Psoas muscle (tissue), 8 donors: Measurements from ENCODE around the gene ALDH1A2. TPM values are rescaled to one million over a fixed set of nuclear protein-coding genes. Genes with fewer than 3 reads are reported as not detected.

Source experiments
- ATAC-seq, 4 donors: fragments of 200-7000 bp; cut with Tn5 transposase; one replicate each; pipeline ENCODE4 v1.9.1; 2020; ENCODE audit warnings: moderate library complexity in 3 of 4, mild to moderate bottlenecking in 2 of 4
- DNase-seq, 2 donors: peaks; one replicate each; pipeline ENCODE4 v3.0.0-alpha.2; 2020
- H3K27ac ChIP-seq: fragments of 200-600 bp; one replicate; pipeline ENCODE4 v1.8.0; 2022
- H3K27me3 ChIP-seq, 3 donors: fragments of 200-600 bp in 1 of 3; one replicate each; pipeline versions ENCODE4 v1.6.1 to v1.8.0; 2013 to 2022; ENCODE audit warnings: low read length in 2 of 3, mild to moderate bottlenecking in 2 of 3, moderate library complexity in 1 of 3; ENCODE audit not compliant: insufficient read depth in 3 of 3
- H3K36me3 ChIP-seq, 2 donors: fragments of 200-600 bp in 1 of 2; one replicate each; pipeline versions ENCODE4 v1.6.1 to v1.8.0; 2013 to 2022; ENCODE audit warnings: low read depth in 1 of 2, mild to moderate bottlenecking in 1 of 2, moderate library complexity in 1 of 2; ENCODE audit not compliant: insufficient read depth in 1 of 2
- H3K4me1 ChIP-seq: fragments of 200-600 bp; one replicate; pipeline ENCODE4 v1.8.0; 2022
- H3K4me3 ChIP-seq: fragments of 200-600 bp; one replicate; pipeline ENCODE4 v1.8.0; 2022; ENCODE audit warnings: mild to moderate bottlenecking
- H3K9me3 ChIP-seq: fragments of 200-600 bp; one replicate; pipeline ENCODE4 v1.8.0; 2022
- WGBS, 3 donors: extraction: QIAGEN DNeasy Blood & Tissue Kit; methylation state at CpG; one replicate each; pipeline versions ENCODE4 v1.1.6 to v1.1.7; 2013; 5-methylcytosine and 5-hydroxymethylcytosine counted together
- intact Hi-C, 2 donors: fragments of 100-400 bp; cut with DNase I; formaldehyde crosslinking; loops; one replicate each; pipeline versions ENCODE4 v1.11.0 to v1.14.2; 2022
- polyA plus RNA-seq, 3 donors: library from polyadenylated mRNA; stranded (reverse); fragments of 200-250 nt; gene quantifications; one replicate each; pipeline ENCODE4 v1.2.3, GENCODE V29; 2013
- total RNA-seq, 4 donors: library from RNA; stranded (reverse); fragmentation: NEBNext Ultra II Directional in 2 of 4; extraction: Animal tissue kit (Norgen Biotek cat#: 25700) in 2 of 4; gene quantifications; one replicate each; pipeline versions ENCODE4 v1.2.1 to v1.2.4, GENCODE V29; 2021 to 2023
- TF ChIP-seq, protein P1 (sequence below): fragments of 200-600 bp; IDR thresholded peaks from one replicate; pipeline ENCODE4 v1.8.0; 2022; ENCODE audit warnings: antibody characterized with exemption
- donor health status: healthy with polysubstance abuse.
- donor health status: DM: no; HTN: no; CAD: no; lungs with moderate emphysema.
- donor health status: Bipolar disorder and iron deficiency.
- donor health status: healthy.
- donor health status: DM: yes; HTN: yes; CAD: no.
- donor health status: DM: no; HTN: no; CAD: no.
- donor health status: DM: no; HTN: no; CAD: no.
- donor health status: DM: yes; HTN: yes; CAD: no.

Gene ALDH1A2
- total and polyA plus RNA-seq, 7 donors, result 0.74 to 4.7 (median 2.5) TPM

DNA sequence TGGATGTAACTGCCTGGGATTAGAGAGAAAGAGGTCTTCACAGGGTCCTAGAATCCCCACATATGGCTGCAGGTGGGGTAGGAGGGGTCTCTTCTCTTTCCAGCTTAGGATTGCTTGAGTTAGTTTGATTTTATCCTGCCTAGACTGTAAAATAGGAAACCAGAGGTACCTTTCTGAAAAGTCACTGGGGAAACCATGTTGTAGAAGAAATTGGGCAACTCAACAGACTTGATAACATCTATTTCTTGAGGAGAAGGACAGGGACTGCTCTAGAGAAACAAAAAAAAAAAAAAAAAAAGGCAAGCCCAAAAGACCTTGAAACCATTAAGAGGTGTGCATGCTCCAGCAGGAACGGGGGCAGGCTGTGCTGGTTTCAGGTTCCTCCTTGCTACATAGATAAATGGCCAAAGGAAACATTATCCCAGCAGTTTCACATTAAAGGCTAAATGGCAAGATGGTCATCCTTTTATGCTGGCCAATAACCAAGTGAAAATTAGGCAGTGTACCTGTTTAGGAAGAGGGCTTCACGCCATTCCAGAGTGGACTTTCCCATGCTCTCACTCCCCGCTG, 116.1 kb downstream of the ALDH1A2 start:
- Histone ChIP-seq H3K36me3 (no peaks in the 10 kb centered on the region), H3K9me3 (no peaks in the 10 kb centered on the region), H3K27me3 (peaks cover 0 to 4% (median 0%) of the 10 kb centered on the region in 3 donors), H3K27ac (no peak overlapping the region), H3K4me1 (no peaks in the 10 kb centered on the region), H3K4me3 (no peak overlapping the region)
- no peak for DNase-seq
- intact Hi-C loops, result no loop called here
- WGBS, 3 donors, result 77 to 80% (median 78%) methylated on average over 3 of the region's 3 CpGs
- ATAC-seq, result no peak
- TF ChIP-seq, protein P1, sequence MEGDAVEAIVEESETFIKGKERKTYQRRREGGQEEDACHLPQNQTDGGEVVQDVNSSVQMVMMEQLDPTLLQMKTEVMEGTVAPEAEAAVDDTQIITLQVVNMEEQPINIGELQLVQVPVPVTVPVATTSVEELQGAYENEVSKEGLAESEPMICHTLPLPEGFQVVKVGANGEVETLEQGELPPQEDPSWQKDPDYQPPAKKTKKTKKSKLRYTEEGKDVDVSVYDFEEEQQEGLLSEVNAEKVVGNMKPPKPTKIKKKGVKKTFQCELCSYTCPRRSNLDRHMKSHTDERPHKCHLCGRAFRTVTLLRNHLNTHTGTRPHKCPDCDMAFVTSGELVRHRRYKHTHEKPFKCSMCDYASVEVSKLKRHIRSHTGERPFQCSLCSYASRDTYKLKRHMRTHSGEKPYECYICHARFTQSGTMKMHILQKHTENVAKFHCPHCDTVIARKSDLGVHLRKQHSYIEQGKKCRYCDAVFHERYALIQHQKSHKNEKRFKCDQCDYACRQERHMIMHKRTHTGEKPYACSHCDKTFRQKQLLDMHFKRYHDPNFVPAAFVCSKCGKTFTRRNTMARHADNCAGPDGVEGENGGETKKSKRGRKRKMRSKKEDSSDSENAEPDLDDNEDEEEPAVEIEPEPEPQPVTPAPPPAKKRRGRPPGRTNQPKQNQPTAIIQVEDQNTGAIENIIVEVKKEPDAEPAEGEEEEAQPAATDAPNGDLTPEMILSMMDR, result no peak

DNA sequence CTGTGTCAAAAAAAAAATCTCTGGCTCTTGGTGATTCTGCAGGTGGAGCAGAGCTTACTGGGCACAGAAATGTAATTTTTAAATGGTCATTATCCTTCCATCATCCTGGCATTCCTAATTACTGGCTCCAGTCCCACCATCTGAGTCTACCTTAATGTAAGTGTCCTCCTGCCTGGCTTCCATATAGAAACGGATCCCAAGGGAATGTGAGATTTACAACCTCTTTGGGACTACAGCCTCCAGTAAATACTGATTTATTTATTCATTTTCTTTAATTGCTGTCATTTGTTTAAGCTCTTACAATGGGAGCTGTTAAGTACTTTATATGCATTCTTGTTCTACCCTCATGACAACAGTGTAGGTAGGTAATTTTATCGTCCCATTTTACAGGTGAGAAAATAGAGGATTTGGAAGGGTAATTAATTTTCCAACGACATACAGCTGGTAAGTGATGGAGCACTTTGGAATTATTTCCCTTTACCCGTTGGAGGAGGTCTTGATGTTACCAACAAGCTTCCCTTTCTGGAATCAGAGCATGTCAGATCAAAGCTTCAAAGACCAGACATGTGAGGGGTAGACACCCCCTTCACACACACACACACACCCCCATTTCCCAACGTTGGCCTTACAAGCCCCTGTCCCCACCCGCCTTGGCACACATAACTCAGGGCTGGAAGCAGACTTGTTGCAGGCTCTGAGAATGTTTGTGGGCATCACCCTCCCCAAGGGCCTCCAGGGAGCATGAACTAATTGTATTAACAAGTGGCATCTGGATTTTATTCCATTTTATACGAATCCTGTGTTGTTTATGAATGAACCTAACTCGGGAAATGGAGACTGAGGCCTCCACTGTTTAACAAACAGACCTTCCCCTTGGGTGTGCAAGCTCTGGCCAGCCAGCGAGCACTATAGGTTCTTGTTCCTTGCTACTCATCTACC, 116.9 kb downstream of the ALDH1A2 start:
- TF ChIP-seq, protein P1, result no peak
- H3K36me3 ChIP-seq, result no peaks in the 10 kb centered on the region
- no peaks in the 10 kb centered on the region for H3K9me3 ChIP-seq
- no peak overlapping the region for H3K27ac ChIP-seq
- intact Hi-C loops, result no loop called here
- H3K4me3 ChIP-seq, result no peak overlapping the region
- peaks cover 0 to 4% (median 0%) of the 10 kb centered on the region in 3 donors for H3K27me3 ChIP-seq
- ATAC-seq (no peak), DNase-seq (no peak)
- 67 to 71% (median 68%) methylated on average over 9 of the region's 9 CpGs for WGBS, 3 donors
- no peaks in the 10 kb centered on the region for H3K4me1 ChIP-seq

DNA sequence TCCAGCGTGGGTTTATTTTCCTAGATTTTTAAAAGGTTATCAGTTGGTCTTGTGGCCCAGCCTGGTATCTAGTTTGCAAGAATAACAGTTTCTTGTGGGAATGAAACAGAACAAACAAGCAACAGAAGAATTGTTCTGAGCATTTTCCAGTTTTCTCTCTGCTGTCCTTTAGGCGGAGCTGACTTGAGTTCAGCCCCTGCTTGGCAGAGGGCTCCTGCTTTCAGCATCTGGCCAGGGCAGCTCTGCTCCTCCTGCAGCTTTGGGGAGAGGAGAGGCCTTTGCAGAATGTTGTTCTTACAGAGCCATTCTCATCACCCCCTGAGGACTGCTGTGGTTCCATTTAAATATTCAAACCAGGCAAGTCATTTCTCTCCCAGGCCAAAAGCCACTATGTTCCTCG, 117.7 kb downstream of the ALDH1A2 start:
- peak in 1 of 2 donors; percentile 71 for DNase-seq
- H3K36me3 ChIP-seq, result no peaks in the 10 kb centered on the region
- no peaks in the 10 kb centered on the region for H3K4me1 ChIP-seq
- H3K9me3 ChIP-seq, result no peaks in the 10 kb centered on the region
- H3K27me3 ChIP-seq, result peaks cover 0 to 4% (median 0%) of the 10 kb centered on the region in 3 donors
- H3K4me3 ChIP-seq, result no peak overlapping the region
- TF ChIP-seq, protein P1, result no peak
- intact Hi-C loops, result no loop called here
- no peak overlapping the region for H3K27ac ChIP-seq
- no peak for ATAC-seq
- 43 to 60% (median 44%) methylated on average over 3 of the region's 3 CpGs for WGBS, 3 donors

DNA sequence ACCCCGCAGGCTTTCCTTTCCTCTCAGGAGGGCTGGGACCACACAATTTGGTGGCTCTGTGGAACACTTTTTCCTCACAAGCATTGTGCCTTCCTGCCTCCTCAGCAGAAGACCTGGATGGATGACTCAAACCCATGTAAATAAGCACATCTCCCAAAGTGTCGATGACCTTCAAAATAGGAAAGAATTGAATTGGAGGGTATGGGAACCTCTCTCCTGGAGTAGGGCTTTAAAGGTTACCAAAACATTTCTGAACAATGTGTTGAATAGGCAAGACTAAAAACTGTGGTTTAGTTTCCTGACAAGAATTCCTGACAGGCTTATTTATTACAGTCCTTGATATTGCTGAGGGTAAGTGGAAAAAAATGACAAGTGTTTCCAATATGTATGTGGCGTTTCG, 118.2 kb downstream of the ALDH1A2 start:
- TF ChIP-seq, protein P1, result no peak
- 60 to 74% (median 67%) methylated on average over 4 of the region's 4 CpGs for WGBS, 3 donors
- Histone ChIP-seq H3K9me3 (no peaks in the 10 kb centered on the region), H3K27ac (no peak overlapping the region), H3K36me3 (no peaks in the 10 kb centered on the region), H3K4me3 (no peak overlapping the region), H3K27me3 (peaks cover 0 to 8% (median 0%) of the 10 kb centered on the region in 3 donors), H3K4me1 (no peaks in the 10 kb centered on the region)
- no peak for ATAC-seq
- intact Hi-C loops, result no loop called here
- DNase-seq, result no peak
